C4-2B (cell line): ENCODE measurements around the gene GNG4.

Experiments used
- CTCF ChIP-seq: fragments of 450-650 bp; conservative IDR thresholded peaks from 2 replicates; pipeline ENCODE4 v1.5.1; 2017; ENCODE audit warnings: mild to moderate bottlenecking
- ZFX ChIP-seq: fragments of 450-650 bp; IDR thresholded peaks from 2 replicates; pipeline ENCODE4 v1.6.1; 2017

- TF ChIP-seq CTCF (no peak), ZFX (no peak)
These were observed 21.1 kb downstream of the GNG4 start for GRCh38 chr1:235628316-235629005.
